OCI-LY3 (cell line): ENCODE measurements around the gene KRT35.

ENCODE experiments used
- H2AFZ ChIP-seq: fragments of 200-600, 300-600 bp; shearing (Covaris generic); 2 replicates; pipeline ENCODE4 v1.6.0; 2014; ENCODE audit warnings: antibody characterized with exemption, low read depth, low read length
- H3K27ac ChIP-seq: fragments of 200-600, 300-600 bp; sonication (generic); 2 replicates; pipeline ENCODE4 v1.5.1; 2014; ENCODE audit warnings: mild to moderate bottlenecking, low read length, moderate library complexity, mixed read lengths
- H3K27me3 ChIP-seq: fragments of 200-600, 300-600 bp; sonication (generic); 2 replicates; pipeline ENCODE4 v1.6.1; 2014; ENCODE audit warnings: low read depth, low read length, mixed read lengths
- H3K36me3 ChIP-seq: fragments of 200-600, 300-600 bp; sonication (generic); replicated peaks from 2 replicates; pipeline ENCODE3; 2014; ENCODE audit warnings: low read depth, low read length, mixed read lengths
- H3K4me1 ChIP-seq: fragments of 300-600, 200-600 bp; sonication (generic); 2 replicates; pipeline ENCODE4 v1.6.1; 2014; ENCODE audit warnings: low read length, mixed read lengths
- H3K4me2 ChIP-seq: fragments of 200-600, 300-600 bp; sonication (generic); 2 replicates; pipeline ENCODE4 v1.6.1; 2014; ENCODE audit warnings: low read length, mixed read lengths
- H3K4me3 ChIP-seq: fragments of 300-600, 200-600 bp; sonication (generic); 2 replicates; pipeline ENCODE4 v1.5.1; 2014; ENCODE audit warnings: antibody characterized with exemption, mild to moderate bottlenecking, low read length, moderate library complexity
- H3K79me2 ChIP-seq: fragments of 300-600, 200-600 bp; shearing (Covaris generic); 2 replicates; pipeline ENCODE4 v1.6.1; 2014; ENCODE audit warnings: mild to moderate bottlenecking, low read length, mixed read lengths
- H3K9ac ChIP-seq: fragments of 300-600, 200-600 bp; shearing (Covaris generic); 2 replicates; pipeline ENCODE4 v1.6.0; 2014; ENCODE audit warnings: mild to moderate bottlenecking, low read length, moderate library complexity
- H3K9me3 ChIP-seq: fragments of 200-600, 300-600 bp; shearing (Covaris generic); 2 replicates; pipeline ENCODE4 v1.6.1; 2014; ENCODE audit warnings: low read length, mixed read lengths; ENCODE audit not compliant: insufficient read depth
- H4K20me1 ChIP-seq: fragments of 200-600, 300-600 bp; sonication (generic); 2 replicates; pipeline ENCODE4 v1.6.1; 2016; ENCODE audit warnings: low read length, mixed read lengths; ENCODE audit not compliant: insufficient read depth
- EZH2phosphoT487 ChIP-seq: fragments of 200-600 bp; shearing (Covaris generic); IDR thresholded peaks from 2 replicates; pipeline ENCODE4 v1.6.1; 2018; ENCODE audit warnings: antibody characterized with exemption, mixed run types, low read depth
- TF ChIP-seq, protein P1 (sequence below): fragments of 200-600, 300-600 bp; sonication (generic); IDR thresholded peaks from 2 replicates; pipeline ENCODE4 v1.5.1; 2014; ENCODE audit warnings: antibody characterized with exemption, low read length, low read depth

Gene KRT35

DNA sequence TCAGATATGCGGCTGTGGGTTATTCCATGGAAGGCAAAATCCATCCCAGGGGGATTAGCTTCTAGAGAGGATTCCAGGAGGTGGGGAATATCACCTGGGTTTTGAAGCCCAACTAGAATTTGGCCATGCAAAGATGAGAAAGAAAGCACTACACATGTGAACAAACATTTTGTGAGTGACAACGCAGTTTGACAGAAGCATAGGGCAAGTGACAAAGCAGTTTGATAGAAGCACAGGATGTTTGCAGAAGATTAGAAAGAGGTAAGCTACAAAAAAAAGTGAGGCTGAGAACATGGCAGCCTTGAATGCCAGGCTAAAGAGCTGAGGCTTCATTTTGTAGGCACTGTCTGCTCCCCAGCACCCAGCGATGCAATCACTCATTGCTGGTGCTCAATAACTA lies 27.9 kb downstream of the KRT35 start:
- Histone ChIP-seq H3K4me3 (no peak overlapping the region), H3K9me3 (no peaks in the 10 kb centered on the region), H3K36me3 (no peaks in the 10 kb centered on the region), H3K27me3 (peaks cover 25% of the 10 kb centered on the region; the same call in 1 of the 2 replicates), H3K79me2 (no peaks in the 10 kb centered on the region), H2AFZ (no peak overlapping the region), H3K4me1 (no peaks in the 10 kb centered on the region), H3K9ac (no peak overlapping the region), H3K4me2 (no peak overlapping the region), H3K27ac (no peak overlapping the region), H4K20me1 (no peaks in the 10 kb centered on the region)
- no peak for TF ChIP-seq EZH2phosphoT487

DNA sequence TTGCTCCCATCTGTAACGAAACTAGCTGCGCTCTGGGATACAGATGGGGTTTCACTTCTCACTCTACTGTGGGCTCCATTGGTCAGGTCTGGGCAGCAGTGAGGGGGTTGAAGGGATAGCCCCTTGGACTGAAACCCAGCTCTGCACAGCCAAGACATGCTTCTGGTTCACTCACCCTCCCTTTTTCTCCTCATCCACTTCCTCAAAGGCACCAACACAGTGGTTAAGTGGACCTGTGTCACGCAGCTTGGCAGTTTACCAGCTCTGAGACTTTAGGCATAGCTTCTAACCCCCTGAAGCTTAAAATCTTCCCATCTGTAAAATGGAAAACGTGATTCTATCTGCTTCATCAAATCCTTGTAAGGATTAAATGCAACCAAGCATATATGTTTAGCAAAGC lies 28.7 kb downstream of the KRT35 start:
- H3K4me3 ChIP-seq = no peak overlapping the region
- no peak overlapping the region for H3K9ac ChIP-seq
- H3K4me1 ChIP-seq = no peaks in the 10 kb centered on the region
- no peaks in the 10 kb centered on the region for H3K9me3 ChIP-seq
- H3K27ac ChIP-seq = no peak overlapping the region
- no peaks in the 10 kb centered on the region for H4K20me1 ChIP-seq
- H3K4me2 ChIP-seq = no peak overlapping the region
- no peak for TF ChIP-seq EZH2phosphoT487
- H3K36me3 ChIP-seq = no peaks in the 10 kb centered on the region
- H2AFZ ChIP-seq = no peak overlapping the region
- H3K79me2 ChIP-seq = no peaks in the 10 kb centered on the region
- peaks cover 18% of the 10 kb centered on the region; the same call in 1 of the 2 replicates for H3K27me3 ChIP-seq

DNA sequence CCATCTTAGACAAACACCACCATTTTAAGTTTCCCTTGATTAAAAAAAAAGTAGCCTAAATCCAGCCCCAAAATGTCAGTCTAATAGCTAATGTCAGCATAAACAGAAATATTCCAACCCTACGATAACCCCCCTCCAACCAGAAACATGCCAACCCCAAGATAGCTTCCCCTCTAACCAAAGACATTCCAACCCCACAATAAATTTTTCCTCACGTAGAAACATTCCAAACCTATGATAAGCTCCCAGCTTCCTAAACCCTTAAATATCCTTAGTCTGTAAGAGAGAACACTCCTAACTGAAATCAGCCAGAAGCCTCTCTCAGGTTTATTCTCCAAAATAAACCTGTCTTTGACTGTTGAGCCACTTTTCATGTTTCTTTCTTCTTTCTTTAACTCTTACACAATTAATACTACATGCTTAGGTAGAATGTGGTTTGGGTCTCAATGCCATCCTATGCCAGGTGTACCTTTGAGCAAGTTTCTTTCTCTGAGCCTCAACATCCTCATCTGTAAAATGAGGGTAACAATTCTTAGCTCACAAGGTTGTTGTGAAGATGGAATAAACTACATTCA lies 29.7 kb downstream of the KRT35 start:
- TF ChIP-seq EZH2phosphoT487 = no peak
- TF ChIP-seq, protein P1, sequence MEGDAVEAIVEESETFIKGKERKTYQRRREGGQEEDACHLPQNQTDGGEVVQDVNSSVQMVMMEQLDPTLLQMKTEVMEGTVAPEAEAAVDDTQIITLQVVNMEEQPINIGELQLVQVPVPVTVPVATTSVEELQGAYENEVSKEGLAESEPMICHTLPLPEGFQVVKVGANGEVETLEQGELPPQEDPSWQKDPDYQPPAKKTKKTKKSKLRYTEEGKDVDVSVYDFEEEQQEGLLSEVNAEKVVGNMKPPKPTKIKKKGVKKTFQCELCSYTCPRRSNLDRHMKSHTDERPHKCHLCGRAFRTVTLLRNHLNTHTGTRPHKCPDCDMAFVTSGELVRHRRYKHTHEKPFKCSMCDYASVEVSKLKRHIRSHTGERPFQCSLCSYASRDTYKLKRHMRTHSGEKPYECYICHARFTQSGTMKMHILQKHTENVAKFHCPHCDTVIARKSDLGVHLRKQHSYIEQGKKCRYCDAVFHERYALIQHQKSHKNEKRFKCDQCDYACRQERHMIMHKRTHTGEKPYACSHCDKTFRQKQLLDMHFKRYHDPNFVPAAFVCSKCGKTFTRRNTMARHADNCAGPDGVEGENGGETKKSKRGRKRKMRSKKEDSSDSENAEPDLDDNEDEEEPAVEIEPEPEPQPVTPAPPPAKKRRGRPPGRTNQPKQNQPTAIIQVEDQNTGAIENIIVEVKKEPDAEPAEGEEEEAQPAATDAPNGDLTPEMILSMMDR = no peak
- Histone ChIP-seq H3K9me3 (no peaks in the 10 kb centered on the region), H3K36me3 (no peaks in the 10 kb centered on the region), H3K79me2 (no peaks in the 10 kb centered on the region), H3K4me3 (no peak overlapping the region), H3K4me1 (no peaks in the 10 kb centered on the region), H4K20me1 (no peaks in the 10 kb centered on the region), H3K27ac (no peak overlapping the region), H3K4me2 (no peak overlapping the region), H3K27me3 (peaks cover 26% of the 10 kb centered on the region), H3K9ac (no peak overlapping the region), H2AFZ (no peak overlapping the region)

DNA sequence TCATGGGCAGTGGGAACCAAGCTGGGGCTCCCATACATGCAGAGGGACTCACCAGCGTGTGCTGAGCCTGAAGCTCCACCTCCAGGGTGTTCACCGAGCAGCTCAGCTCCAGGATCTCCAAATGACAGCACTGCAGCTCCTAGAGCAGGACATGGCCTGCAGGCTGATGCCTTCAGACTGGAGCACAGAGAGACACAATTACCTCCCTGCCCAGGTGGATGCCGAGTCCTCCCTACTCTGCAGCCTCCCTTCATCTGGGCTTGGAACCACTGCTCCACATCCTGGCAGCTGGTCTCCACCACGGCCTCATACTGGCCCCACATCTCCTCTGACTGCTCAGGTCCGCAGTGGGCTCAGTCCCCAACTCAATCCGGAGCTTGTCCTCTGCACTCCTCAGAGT lies 31.9 kb downstream of the KRT35 start:
- Histone ChIP-seq H3K79me2 (no peaks in the 10 kb centered on the region), H3K36me3 (no peaks in the 10 kb centered on the region), H3K27ac (no peak overlapping the region), H4K20me1 (no peaks in the 10 kb centered on the region), H3K4me1 (no peaks in the 10 kb centered on the region), H2AFZ (no peak overlapping the region), H3K27me3 (peaks cover 33% of the 10 kb centered on the region), H3K4me3 (no peak overlapping the region), H3K9ac (no peak overlapping the region), H3K9me3 (no peaks in the 10 kb centered on the region), H3K4me2 (no peak overlapping the region)
- TF ChIP-seq EZH2phosphoT487 = no peak

DNA sequence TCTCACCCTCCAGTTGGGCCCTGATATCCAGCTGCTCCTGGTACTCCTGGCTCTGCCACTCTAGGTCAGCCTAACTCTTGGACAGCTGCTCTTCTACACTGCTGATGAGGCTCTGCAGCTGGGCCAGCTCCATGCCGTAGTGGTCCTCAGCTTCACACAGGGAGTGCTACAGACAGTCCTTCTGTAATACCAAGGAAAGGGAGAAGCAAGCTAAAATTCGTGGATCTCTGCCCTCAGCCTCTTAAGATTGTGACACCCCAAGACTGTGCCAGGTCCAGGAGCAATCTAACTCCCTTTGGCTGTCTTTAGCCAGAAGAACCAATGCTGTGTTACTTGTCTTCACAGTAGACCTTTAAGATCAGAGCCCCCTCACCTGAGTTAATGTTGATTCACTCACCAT lies 32.4 kb downstream of the KRT35 start:
- TF ChIP-seq, protein P1 = no peak
- no peak for TF ChIP-seq EZH2phosphoT487
- Histone ChIP-seq H3K27ac (no peak overlapping the region), H3K9me3 (no peaks in the 10 kb centered on the region), H2AFZ (no peak overlapping the region), H3K79me2 (no peaks in the 10 kb centered on the region), H4K20me1 (no peaks in the 10 kb centered on the region), H3K4me2 (no peak overlapping the region), H3K36me3 (no peaks in the 10 kb centered on the region), H3K4me3 (no peak overlapping the region), H3K27me3 (peaks cover 38% of the 10 kb centered on the region), H3K4me1 (no peaks in the 10 kb centered on the region), H3K9ac (no peak overlapping the region)
